Neural progenitor cell (in vitro differentiated cells): ENCODE measurements around the gene APC. TPM values are rescaled to one million over a fixed set of nuclear protein-coding genes. Genes with fewer than 3 reads are reported as not detected.

ENCODE experiments used
- DNase-seq: peaks from one replicate; pipeline ENCODE4 v3.0.0-alpha.2; 2016; ENCODE audit warnings: low spot score
- H2AFZ ChIP-seq: fragments of 200-600 bp; sonication (generic); replicated peaks from 2 replicates; pipeline ENCODE4 v1.6.1; 2016; ENCODE audit warnings: antibody characterized with exemption
- H3F3A ChIP-seq: fragments of 200-600 bp; sonication (generic); 2 replicates; pipeline ENCODE4 v1.6.1; 2016; ENCODE audit warnings: antibody characterized with exemption, low read depth
- H3K27ac ChIP-seq: fragments of 200-600 bp; sonication (generic); 2 replicates; pipeline ENCODE4 v1.5.1; 2016; ENCODE audit warnings: mild to moderate bottlenecking
- H3K27me3 ChIP-seq: fragments of 200-600 bp; sonication (generic); 2 replicates; pipeline ENCODE4 v1.6.1; 2016; ENCODE audit warnings: mild to moderate bottlenecking, moderate library complexity
- H3K36me3 ChIP-seq: fragments of 200-600 bp; sonication (generic); 2 replicates; pipeline ENCODE4 v1.5.1; 2016
- H3K4me1 ChIP-seq: fragments of 200-600 bp; sonication (generic); 2 replicates; pipeline ENCODE4 v1.6.1; 2016; ENCODE audit warnings: mixed run types
- H3K4me2 ChIP-seq: fragments of 200-600 bp; sonication (generic); 2 replicates; pipeline ENCODE4 v1.6.1; 2016
- H3K4me3 ChIP-seq: fragments of 200-600 bp; sonication (generic); 2 replicates; pipeline ENCODE4 v1.5.1; 2016
- H3K79me2 ChIP-seq: fragments of 200-600 bp; sonication (generic); 2 replicates; pipeline ENCODE4 v1.6.1; 2016; ENCODE audit warnings: low read depth
- H3K9ac ChIP-seq: fragments of 200-600 bp; sonication (generic); 2 replicates; pipeline ENCODE4 v1.6.1; 2016
- H3K9me3 ChIP-seq: fragments of 200-600 bp; sonication (generic); 2 replicates; pipeline ENCODE4 v1.5.1; 2016; ENCODE audit warnings: low read depth
- H4K20me1 ChIP-seq: fragments of 200-600 bp; sonication (generic); 2 replicates; pipeline ENCODE4 v1.6.1; 2016; ENCODE audit warnings: low read depth
- H3K27ac Mint-ChIP-seq: 3 replicates; pipeline ENCODE4 v1.8.0; 2021; ENCODE audit warnings: mixed read lengths
- H3K27me3 Mint-ChIP-seq: 2 replicates; pipeline ENCODE4 v1.8.0; 2022; ENCODE audit warnings: low read depth, mild to moderate bottlenecking, inconsistent platforms, moderate library complexity, mixed read lengths; ENCODE audit not compliant: insufficient read depth
- H3K36me3 Mint-ChIP-seq: 3 replicates; pipeline ENCODE4 v1.8.0; 2021; ENCODE audit warnings: mixed read lengths
- H3K4me1 Mint-ChIP-seq: 3 replicates; pipeline ENCODE4 v1.8.0; 2021; ENCODE audit warnings: mixed read lengths
- H3K4me3 Mint-ChIP-seq: 3 replicates; pipeline ENCODE4 v1.8.0; 2021; ENCODE audit warnings: mild to moderate bottlenecking, moderate library complexity, mixed read lengths
- H3K9me3 Mint-ChIP-seq: 3 replicates; pipeline ENCODE4 v1.8.0; 2020; ENCODE audit warnings: mixed read lengths
- CTCF ChIP-seq: fragments of 200-600 bp; sonication (generic); IDR thresholded peaks from 2 replicates; pipeline ENCODE4 v1.5.1; 2017; ENCODE audit warnings: antibody characterized with exemption, mild to moderate bottlenecking
- EZH2 ChIP-seq: fragments of 200-600 bp; sonication (generic); IDR thresholded peaks from 2 replicates; pipeline ENCODE4 v1.6.1; 2017; ENCODE audit warnings: antibody characterized with exemption, mild to moderate bottlenecking, moderate library complexity
- EZH2phosphoT487 ChIP-seq: fragments of 200-600 bp; sonication (generic); IDR thresholded peaks from 2 replicates; pipeline ENCODE4 v1.6.1; 2017; ENCODE audit warnings: antibody characterized with exemption
- small RNA-seq: library from RNA; depleted of rRNA; stranded (forward); fragments of <200 nt; gene quantifications from one replicate; pipeline ENCODE3, GENCODE V24; 2015
- total RNA-seq: library from RNA; depleted of rRNA; stranded (reverse); fragments of >200 nt; gene quantifications from 2 replicates; pipeline ENCODE4 v1.2.3, GENCODE V29; 2015; ENCODE audit warnings: low replicate concordance

APC gene
- total RNA-seq, 1 donor from 2014 or later = 39.7 TPM

GRCh38 chr5:112895682-112896081, 158.0 kb downstream of the APC start:
- Mint-ChIP-seq H3K9me3 (no peaks in the 10 kb centered on the region), H3K4me3 (no peak overlapping the region), H3K27me3 (no peaks in the 10 kb centered on the region), H3K27ac (no peak overlapping the region), H3K4me1 (peaks cover 4% of the 10 kb centered on the region), H3K36me3 (peaks cover 37% of the 10 kb centered on the region)
- H3F3A ChIP-seq = no peaks in the 10 kb centered on the region
- H3K9me3 ChIP-seq = no peaks in the 10 kb centered on the region
- no peaks in the 10 kb centered on the region for H4K20me1 ChIP-seq
- H2AFZ ChIP-seq = no peak overlapping the region
- H3K36me3 ChIP-seq = peaks cover 8% of the 10 kb centered on the region
- no peaks in the 10 kb centered on the region for H3K79me2 ChIP-seq
- H3K4me3 ChIP-seq = no peak overlapping the region
- no peaks in the 10 kb centered on the region for H3K27me3 ChIP-seq
- H3K9ac ChIP-seq = no peak overlapping the region
- no peak for DNase-seq
- TF ChIP-seq EZH2phosphoT487 = no peak
- TF ChIP-seq EZH2 = no peak
- TF ChIP-seq CTCF = no peak
- no peaks in the 10 kb centered on the region for H3K4me1 ChIP-seq
- no peak overlapping the region for H3K27ac ChIP-seq
- no peak overlapping the region for H3K4me2 ChIP-seq

Small RNAs within 50 kb of the gene (small RNA-seq; reads per million reads assigned to genes)
- not detected for gene RNU6-482P

Other genes with a start within 250 kb of the APC start
- 83.3 and 174 TPM in 2 replicates for gene SRP19, start 123.4 kb downstream of the APC start, total RNA-seq
- 14.3 and 17.1 TPM in 2 replicates for gene REEP5, start 184.3 kb downstream of the APC start, total RNA-seq
- gene DCP2, start 238.9 kb downstream of the APC start, total RNA-seq = 123 and 174 TPM in 2 replicates